Measurements from ENCODE around the gene CRELD1. TPM values are rescaled to one million over a fixed set of nuclear protein-coding genes. Genes with fewer than 3 reads are reported as not detected.
"Not testable (repeated sequence)": the region's sequence is repeated elsewhere in the genome, so short reads cannot be mapped to it uniquely, and the experiment has no call there.

Gene CRELD1
- total RNA-seq, 1 experiment from 2014 or later = 15.5 TPM

DNA sequence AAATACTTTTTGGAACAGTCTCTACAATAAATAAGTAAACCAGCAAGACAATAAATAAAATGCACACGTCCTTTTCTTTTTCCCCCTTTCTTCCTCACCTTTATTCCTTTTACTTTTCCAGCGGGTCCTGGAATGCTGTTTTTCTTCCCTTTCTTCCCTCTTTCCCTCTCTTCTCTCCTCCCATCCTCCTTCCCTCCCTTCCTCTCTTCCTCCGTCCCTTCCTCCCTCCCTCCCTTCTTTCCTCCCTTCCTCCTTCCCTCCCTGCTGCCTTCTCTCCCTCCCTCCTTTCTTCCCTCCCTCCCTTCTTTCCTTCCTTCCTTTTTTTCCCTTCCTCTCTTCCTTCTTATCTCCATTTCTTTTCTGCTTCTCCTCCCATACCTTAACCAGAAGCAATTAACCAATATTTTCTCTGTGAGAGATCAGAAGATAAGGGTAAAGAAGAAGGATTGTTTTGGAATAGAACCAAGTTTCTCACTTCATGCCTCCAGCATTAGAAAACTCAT lies 34.3 kb upstream of the CRELD1 start:
- no peak overlapping the region; a peak in 1 of 5 replicates for H3K4me3 Mint-ChIP-seq
- DNase-seq = no peak

DNA sequence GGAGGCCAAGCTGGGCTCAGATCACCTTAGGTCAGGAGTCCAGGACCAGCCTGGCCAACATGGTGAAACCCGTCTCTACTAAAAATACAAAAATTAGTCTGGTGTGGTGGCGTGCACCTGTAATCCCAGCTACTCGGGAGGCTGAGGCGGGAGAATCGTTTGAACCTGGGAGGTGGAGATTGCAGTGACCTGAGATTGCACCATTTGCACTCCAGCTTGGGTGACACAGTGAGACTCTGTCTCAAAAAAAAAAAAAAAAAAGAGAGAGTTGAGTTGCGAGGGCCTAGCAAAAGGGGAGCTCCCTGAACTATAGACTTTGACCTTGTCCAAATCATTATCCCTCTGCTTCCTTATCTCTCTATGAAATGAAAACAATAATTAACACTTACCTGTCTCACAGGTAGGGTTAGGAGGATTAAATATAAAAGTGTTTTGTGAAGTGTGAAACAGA lies 32.6 kb upstream of the CRELD1 start:
- WGBS (ENCODE audit: extremely low coverage, insufficient read length, low lambda C conversion rate) = no CpG with 5 or more reads among the region's 6 CpGs
- not testable (repeated sequence) for H2BK5ac ChIP-seq (ENCODE audit: insufficient read length, low read length); H2BK120ac ChIP-seq (ENCODE audit: low read depth, low read length, poor library complexity, severe bottlenecking); H3K79me2 ChIP-seq (ENCODE audit: insufficient read depth, low read length); H2AK5ac ChIP-seq (ENCODE audit: insufficient read length, low read length); H3K14ac ChIP-seq (ENCODE audit: insufficient read depth, low read length); H4K20me1 ChIP-seq (ENCODE audit: control insufficient read depth, insufficient read depth, insufficient read length); H3K4me1 ChIP-seq (ENCODE audit: insufficient read depth, low read length); H3K56ac ChIP-seq (ENCODE audit: insufficient read length, low read depth, low read length); H2BK15ac ChIP-seq (ENCODE audit: low read depth, low read length); H4K5ac ChIP-seq (ENCODE audit: insufficient read length, low read depth, low read length); H3K27me3 ChIP-seq (ENCODE audit: insufficient read depth, low read length); H2BK12ac ChIP-seq (ENCODE audit: insufficient read length, low read depth, low read length); DNase-seq; H3K79me1 ChIP-seq (ENCODE audit: insufficient read depth, low read depth, low read length, poor library complexity, severe bottlenecking); H3K9me3 Mint-ChIP-seq; H3K23me2 ChIP-seq (ENCODE audit: insufficient read length, low read depth, low read length, poor library complexity, severe bottlenecking); H3K36me3 Mint-ChIP-seq (ENCODE audit: insufficient read depth in 1 of 3, low read depth in 3 of 3); H3K27me3 Mint-ChIP-seq (ENCODE audit: low read depth); H3K27ac ChIP-seq (ENCODE audit: insufficient read length, low read depth, low read length); H3K9ac ChIP-seq (ENCODE audit: extremely low read depth, insufficient read length, low read length); H3T11ph ChIP-seq (ENCODE audit: low read length); H2AFZ ChIP-seq (ENCODE audit: low read length); H3K18ac ChIP-seq (ENCODE audit: insufficient read length, low read depth, low read length); H3K4me3 Mint-ChIP-seq; H4K8ac ChIP-seq (replicated peaks; ENCODE audit: insufficient read length, low read depth, low read length); H3K27ac Mint-ChIP-seq; H4K91ac ChIP-seq (ENCODE audit: insufficient read length, low read depth, low read length); H3K4ac ChIP-seq (ENCODE audit: low read depth, low read length); H3K4me2 ChIP-seq (ENCODE audit: insufficient read depth, insufficient read length, low read length); H3K9me3 ChIP-seq (ENCODE audit: control insufficient read depth, low read depth, low read length); H3K23ac ChIP-seq (ENCODE audit: insufficient read length, low read depth, low read length); H2BK20ac ChIP-seq (ENCODE audit: low read depth, low read length, poor library complexity, severe bottlenecking)
- H3K4me1 Mint-ChIP-seq = peaks cover 15 to 27% of the 10 kb centered on the region in 2 experiments

More for the DNA sequence above, 34.3 kb upstream of the CRELD1 start:
- Histone ChIP-seq H2BK20ac (ENCODE audit: low read depth, low read length, poor library complexity, severe bottlenecking) (no peak overlapping the region), H2BK5ac (ENCODE audit: insufficient read length, low read length) (no peak overlapping the region), H2BK12ac (ENCODE audit: insufficient read length, low read depth, low read length) (no peak overlapping the region), H3K14ac (ENCODE audit: insufficient read depth, low read length) (no peak overlapping the region), H3K4me2 (ENCODE audit: insufficient read depth, insufficient read length, low read length) (no peak overlapping the region), H3K27ac (ENCODE audit: insufficient read length, low read depth, low read length) (no peak overlapping the region), H3T11ph (ENCODE audit: low read length) (no peak overlapping the region), H3K23ac (ENCODE audit: insufficient read length, low read depth, low read length) (no peak overlapping the region), H2AK5ac (ENCODE audit: insufficient read length, low read length) (no peak overlapping the region), H4K5ac (ENCODE audit: insufficient read length, low read depth, low read length) (no peak overlapping the region), H4K20me1 (ENCODE audit: control insufficient read depth, insufficient read depth, insufficient read length) (no peaks in the 10 kb centered on the region), H2AFZ (ENCODE audit: low read length) (no peak overlapping the region), H3K79me2 (ENCODE audit: insufficient read depth, low read length) (no peaks in the 10 kb centered on the region), H3K79me1 (ENCODE audit: insufficient read depth, low read depth, low read length, poor library complexity, severe bottlenecking) (no peaks in the 10 kb centered on the region), H2BK15ac (ENCODE audit: low read depth, low read length) (no peak overlapping the region), H3K9ac (ENCODE audit: extremely low read depth, insufficient read length, low read length) (no peak overlapping the region), H3K27me3 (ENCODE audit: insufficient read depth, low read length) (no peaks in the 10 kb centered on the region), H4K91ac (ENCODE audit: insufficient read length, low read depth, low read length) (no peak overlapping the region), H3K18ac (ENCODE audit: insufficient read length, low read depth, low read length) (no peak overlapping the region), H3K4me1 (ENCODE audit: insufficient read depth, low read length) (no peaks in the 10 kb centered on the region; the same call in 1 of the 2 replicates), H3K23me2 (ENCODE audit: insufficient read length, low read depth, low read length, poor library complexity, severe bottlenecking) (no peaks in the 10 kb centered on the region), H3K56ac (ENCODE audit: insufficient read length, low read depth, low read length) (no peak overlapping the region), H3K9me3 (ENCODE audit: control insufficient read depth, low read depth, low read length) (no peaks in the 10 kb centered on the region), H3K4ac (ENCODE audit: low read depth, low read length) (no peak overlapping the region), H2BK120ac (ENCODE audit: low read depth, low read length, poor library complexity, severe bottlenecking) (no peak overlapping the region), H4K8ac (replicated peaks; ENCODE audit: insufficient read length, low read depth, low read length) (no peak overlapping the region)
- peaks cover 3% of the 10 kb centered on the region in 3 experiments; a peak in 4 of 7 replicates for H3K36me3 Mint-ChIP-seq (ENCODE audit: insufficient read depth in 1 of 3, low read depth in 3 of 3)
- no peaks in the 10 kb centered on the region for H3K9me3 Mint-ChIP-seq
- peaks cover 15 to 27% of the 10 kb centered on the region in 2 experiments for H3K4me1 Mint-ChIP-seq
- no CpG with 5 or more reads among the region's 3 CpGs for WGBS (ENCODE audit: extremely low coverage, insufficient read length, low lambda C conversion rate)
- no peaks in the 10 kb centered on the region for H3K27me3 Mint-ChIP-seq (ENCODE audit: low read depth)
- no peak overlapping the region for H3K27ac Mint-ChIP-seq
- no peak for TF ChIP-seq CTCF (conservative IDR thresholded peaks at IDR 0.05)
